Left renal cortex interstitium (tissue), 4 donors: ENCODE results near the gene TSPAN5. TPM values are rescaled to one million over a fixed set of nuclear protein-coding genes. Genes with fewer than 3 reads are reported as not detected.
A peak's percentile ranks its signal among the peaks of the same experiment; 100 is the strongest.
"Not testable (repeated sequence)": the region's sequence is repeated elsewhere in the genome, so short reads cannot be mapped to it uniquely, and the experiment has no call there.

Experiments
- DNase-seq, 4 donors: peaks; one replicate each; pipeline ENCODE4 v3.0.0-alpha.2; 2013; ENCODE audit warnings: low read depth in 4 of 4, low spot score in 2 of 4, missing footprints in 1 of 4
- polyA plus RNA-seq, 4 donors: library from polyadenylated mRNA; unstranded; fragments of 120-200 nt; gene quantifications; one replicate each; pipeline ENCODE4 v1.2.1, GENCODE V29; 2013; ENCODE audit not compliant: insufficient read length in 4 of 4

Gene TSPAN5
- polyA plus RNA-seq, 4 donors: 24.1 to 29.0 (median 25.4) TPM

GRCh38 chr4:98476891-98477290 is 181.5 kb downstream of the TSPAN5 start:
- no peak for DNase-seq

GRCh38 chr4:98474408-98474844 is 184.0 kb downstream of the TSPAN5 start:
- no peak for DNase-seq

- no peak for DNase-seq
These were observed 185.4 kb downstream of the TSPAN5 start for GRCh38 chr4:98473046-98473445.

- no peak for DNase-seq
These were observed 187.6 kb downstream of the TSPAN5 start for GRCh38 chr4:98470831-98471230.

GRCh38 chr4:98470366-98470765 is 188.0 kb downstream of the TSPAN5 start:
- DNase-seq: no peak

- DNase-seq: no peak
These were observed 188.6 kb downstream of the TSPAN5 start for GRCh38 chr4:98469771-98470170.

- no peak for DNase-seq
These were observed 189.7 kb downstream of the TSPAN5 start for GRCh38 chr4:98468709-98469108.

GRCh38 chr4:98467627-98468072 is 190.8 kb downstream of the TSPAN5 start:
- peak; percentile 65 to 86 (median 73) for DNase-seq

GRCh38 chr4:98466868-98467599 is 191.4 kb downstream of the TSPAN5 start:
- DNase-seq: no peak

- DNase-seq: no peak
These were observed 195.9 kb downstream of the TSPAN5 start for GRCh38 chr4:98462487-98462886.

GRCh38 chr4:98461121-98461865 is 197.1 kb downstream of the TSPAN5 start:
- not testable (repeated sequence) for DNase-seq

GRCh38 chr4:98457422-98457821 is 201.0 kb downstream of the TSPAN5 start:
- not testable (repeated sequence) for DNase-seq

- DNase-seq: no peak
These were observed 206.3 kb downstream of the TSPAN5 start for GRCh38 chr4:98452091-98452490.

- no peak for DNase-seq
These were observed 209.5 kb downstream of the TSPAN5 start for GRCh38 chr4:98448908-98449307.

- no peak for DNase-seq
These were observed 210.8 kb downstream of the TSPAN5 start for GRCh38 chr4:98447648-98448047.

- DNase-seq: no peak
These were observed 211.7 kb downstream of the TSPAN5 start for GRCh38 chr4:98446499-98447375.

- DNase-seq: no peak
These were observed 214.0 kb downstream of the TSPAN5 start for GRCh38 chr4:98444371-98444770.

- no peak for DNase-seq
These were observed 223.6 kb downstream of the TSPAN5 start for GRCh38 chr4:98434816-98435215.

GRCh38 chr4:98433691-98434090 is 224.7 kb downstream of the TSPAN5 start:
- no peak for DNase-seq

- DNase-seq: no peak
These were observed 227.6 kb downstream of the TSPAN5 start for GRCh38 chr4:98430708-98431403.
